SJSA1 (cell line): ENCODE measurements around the gene USP5. TPM values are rescaled to one million over a fixed set of nuclear protein-coding genes. Genes with fewer than 3 reads are reported as not detected.

Experiments
- DNase-seq, 2 experiments: peaks; one replicate each; pipeline ENCODE4 v3.0.0-alpha.2; 2015 to 2020; ENCODE audit warnings: low spot score in 2 of 2, low read depth in 1 of 2
- H3K27ac ChIP-seq: fragments of 250-450 bp; sonication (Bioruptor Pico); 2 replicates; pipeline ENCODE4 v1.5.1; 2020; ENCODE audit warnings: mild to moderate bottlenecking, moderate library complexity
- H3K27me3 ChIP-seq: fragments of 250-450 bp; sonication (Bioruptor Pico); replicated peaks from 2 replicates; pipeline ENCODE4 v1.5.1; 2020; ENCODE audit warnings: mild to moderate bottlenecking, moderate library complexity
- H3K36me3 ChIP-seq: fragments of 250-450 bp; sonication (Bioruptor Pico); 2 replicates; pipeline ENCODE4 v1.5.1; 2020; ENCODE audit warnings: mild to moderate bottlenecking
- H3K4me1 ChIP-seq: fragments of 250-450 bp; sonication (Bioruptor Pico); replicated peaks from 2 replicates; pipeline ENCODE4 v1.6.1; 2021; ENCODE audit warnings: mild to moderate bottlenecking
- H3K4me3 ChIP-seq: fragments of 250-450 bp; sonication (Bioruptor Pico); 2 replicates; pipeline ENCODE4 v1.5.1; 2020; ENCODE audit warnings: mild to moderate bottlenecking
- H3K9me3 ChIP-seq: fragments of 250-450 bp; sonication (Bioruptor Pico); replicated peaks from 2 replicates; pipeline ENCODE4 v1.5.1; 2020; ENCODE audit warnings: mild to moderate bottlenecking
- total RNA-seq: library from RNA; depleted of rRNA; stranded (reverse); fragments of >200 nt; shearing (Covaris generic); gene quantifications from 2 replicates; pipeline ENCODE4 v1.2.3, GENCODE V29; 2014

The USP5 gene
- total RNA-seq, 1 experiment from 2014 or later = 121 TPM

DNA sequence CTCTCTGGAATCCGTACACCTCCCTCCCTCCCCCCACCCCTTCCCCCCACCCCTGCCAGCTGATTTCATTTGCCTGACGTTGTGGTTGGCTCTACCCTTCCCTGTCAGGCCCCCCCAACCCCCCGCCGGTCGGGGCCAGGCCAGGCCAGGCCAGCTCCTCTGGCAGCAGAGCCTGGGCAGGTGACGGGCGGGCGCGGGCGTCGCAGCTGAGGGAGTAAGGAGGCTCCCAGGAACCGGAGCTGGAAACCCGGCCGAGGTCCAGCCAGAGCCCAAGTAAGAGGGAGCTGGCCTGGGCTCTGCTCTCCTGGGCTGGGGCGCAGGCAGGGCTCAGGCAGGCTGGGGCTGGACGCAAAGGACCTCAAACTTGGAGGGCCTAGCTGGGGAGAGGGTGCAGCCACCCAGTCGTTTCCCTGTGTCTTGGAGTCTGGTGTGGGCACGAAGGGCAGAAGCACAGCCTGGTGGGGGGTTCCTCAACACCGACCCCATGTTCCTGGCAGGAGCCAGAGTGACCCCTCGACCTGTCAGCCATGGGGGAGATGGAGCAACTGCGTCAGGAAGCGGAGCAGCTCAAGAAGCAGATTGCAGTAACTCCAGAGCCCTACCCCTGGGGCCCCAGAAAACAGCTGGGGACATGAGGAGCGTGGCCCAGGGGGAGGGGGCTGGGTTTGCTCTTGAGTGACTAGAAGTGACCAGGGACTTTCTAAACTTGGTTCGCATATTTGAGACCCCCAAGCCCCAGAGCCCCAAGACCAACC is 11.0 kb upstream of the USP5 start, which contains the start of gene GNB3:
TSS of gene GNB3 (plus strand) at position 165 of the 755 bp plus-strand sequence. CDS start at position 528, 363 bp downstream.
- H3K9me3 ChIP-seq = no peaks in the 10 kb centered on the region; the same call in 1 of the 2 replicates
- peaks cover 15% of the 10 kb centered on the region for H3K27me3 ChIP-seq
- H3K27ac ChIP-seq = no peak within 1 kb of the TSS
- no peaks in the 10 kb centered on the region for H3K4me1 ChIP-seq
- peaks cover 11% of the 10 kb centered on the region for H3K36me3 ChIP-seq
- no peak for DNase-seq
- H3K4me3 ChIP-seq = no peak within 1 kb of the TSS

DNA sequence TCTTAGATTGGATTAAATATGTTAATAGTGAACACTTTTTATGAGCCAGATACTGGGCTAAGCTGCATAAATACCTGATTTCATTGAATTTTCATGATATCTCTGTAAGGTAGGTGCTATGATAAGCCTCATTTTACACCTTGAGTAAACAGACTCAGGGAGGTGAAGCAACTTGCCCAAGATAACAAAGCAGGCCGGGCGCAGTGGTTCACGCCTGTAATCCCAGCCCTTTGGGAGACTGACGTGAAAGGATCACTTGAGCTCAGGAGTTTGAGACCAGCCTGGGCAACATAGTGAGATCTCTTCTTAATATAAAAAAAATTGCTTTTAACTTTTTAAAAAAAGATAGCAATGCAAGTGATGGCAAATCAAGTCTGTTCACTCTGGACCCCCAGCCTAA is 9.9 kb upstream of the USP5 start:
- H3K9me3 ChIP-seq = no peaks in the 10 kb centered on the region; the same call in 1 of the 2 replicates
- H3K27ac ChIP-seq = no peak overlapping the region
- DNase-seq = no peak
- H3K27me3 ChIP-seq = peaks cover 12% of the 10 kb centered on the region; the same call in 1 of the 2 replicates
- H3K36me3 ChIP-seq = peaks cover 22% of the 10 kb centered on the region
- no peak overlapping the region for H3K4me3 ChIP-seq
- no peaks in the 10 kb centered on the region for H3K4me1 ChIP-seq

DNA sequence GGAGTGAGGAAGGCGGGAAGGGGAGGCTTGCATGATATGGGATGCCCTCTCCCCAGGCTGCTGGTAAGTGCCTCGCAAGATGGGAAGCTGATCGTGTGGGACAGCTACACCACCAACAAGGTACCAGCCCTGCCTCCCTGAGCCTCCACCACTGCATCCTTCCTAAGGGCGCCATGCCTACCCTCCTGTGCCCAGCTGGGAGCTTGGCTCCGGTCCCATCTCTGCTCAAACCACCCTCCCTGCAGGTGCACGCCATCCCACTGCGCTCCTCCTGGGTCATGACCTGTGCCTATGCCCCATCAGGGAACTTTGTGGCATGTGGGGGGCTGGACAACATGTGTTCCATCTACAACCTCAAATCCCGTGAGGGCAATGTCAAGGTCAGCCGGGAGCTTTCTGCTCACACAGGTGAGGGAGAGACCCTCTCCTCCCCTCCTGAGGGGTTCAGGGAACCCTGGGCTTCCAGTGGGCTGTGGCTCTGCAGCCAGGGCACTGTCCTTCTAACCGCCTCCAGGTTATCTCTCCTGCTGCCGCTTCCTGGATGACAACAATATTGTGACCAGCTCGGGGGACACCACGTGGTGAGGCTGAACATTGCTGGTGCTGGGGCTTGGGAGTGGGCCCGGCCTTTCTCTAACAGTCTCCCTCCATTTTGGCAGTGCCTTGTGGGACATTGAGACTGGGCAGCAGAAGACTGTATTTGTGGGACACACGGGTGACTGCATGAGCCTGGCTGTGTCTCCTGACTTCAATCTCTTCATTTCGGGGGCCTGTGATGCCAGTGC is 8.6 kb upstream of the USP5 start:
- peaks cover 34% of the 10 kb centered on the region for H3K36me3 ChIP-seq

DNA sequence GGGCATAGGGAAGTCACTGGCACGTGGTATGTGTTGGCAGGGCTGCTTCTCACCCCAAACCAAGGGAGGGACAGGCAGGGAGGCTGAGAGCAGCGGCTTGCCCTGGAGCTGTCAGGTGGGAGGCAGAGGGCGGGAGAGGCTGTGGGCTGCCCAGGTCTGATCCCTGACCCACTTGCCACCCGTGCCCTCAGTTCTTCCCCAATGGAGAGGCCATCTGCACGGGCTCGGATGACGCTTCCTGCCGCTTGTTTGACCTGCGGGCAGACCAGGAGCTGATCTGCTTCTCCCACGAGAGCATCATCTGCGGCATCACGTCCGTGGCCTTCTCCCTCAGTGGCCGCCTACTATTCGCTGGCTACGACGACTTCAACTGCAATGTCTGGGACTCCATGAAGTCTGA is 6.6 kb upstream of the USP5 start:
- Histone ChIP-seq H3K36me3 (peaks cover 55% of the 10 kb centered on the region), H3K9me3 (no peaks in the 10 kb centered on the region; the same call in 1 of the 2 replicates), H3K27me3 (no peaks in the 10 kb centered on the region; the same call in 1 of the 2 replicates), H3K4me1 (peaks cover 6% of the 10 kb centered on the region), H3K4me3 (no peak overlapping the region), H3K27ac (no peak overlapping the region)
- no peak for DNase-seq

More for the DNA sequence above, 8.6 kb upstream of the USP5 start:
- DNase-seq = peak in 1 of 2 experiments; percentile 25
- Histone ChIP-seq H3K4me3 (no peak overlapping the region), H3K27ac (no peak overlapping the region), H3K27me3 (peaks cover 10% of the 10 kb centered on the region; the same call in 1 of the 2 replicates), H3K9me3 (no peaks in the 10 kb centered on the region; the same call in 1 of the 2 replicates), H3K4me1 (no peaks in the 10 kb centered on the region)

DNA sequence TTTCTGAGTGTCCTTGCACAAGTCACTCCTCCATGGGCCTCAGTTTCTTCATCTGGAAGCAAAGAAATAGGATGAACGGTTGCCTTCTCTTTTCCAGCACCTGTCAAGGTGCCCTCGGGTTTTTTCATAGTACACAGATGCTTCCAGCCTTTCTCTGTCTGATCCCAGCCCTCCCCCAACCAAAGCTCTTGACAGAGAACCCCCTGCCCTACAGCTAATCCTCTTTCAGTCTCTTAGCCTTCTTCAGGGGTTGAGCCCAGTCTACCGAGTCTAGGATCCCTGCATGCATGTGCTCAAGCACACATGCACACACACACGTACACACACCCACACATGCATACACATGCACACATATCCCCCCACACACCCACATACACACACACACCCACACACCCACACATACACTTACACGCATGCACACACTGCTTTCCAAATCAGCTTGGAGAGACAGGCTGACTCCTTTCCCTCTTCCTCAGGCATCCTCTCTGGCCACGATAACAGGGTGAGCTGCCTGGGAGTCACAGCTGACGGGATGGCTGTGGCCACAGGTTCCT is 5.6 kb upstream of the USP5 start:
- no peaks in the 10 kb centered on the region; the same call in 1 of the 2 replicates for H3K27me3 ChIP-seq
- no peak for DNase-seq
- H3K9me3 ChIP-seq = no peaks in the 10 kb centered on the region; the same call in 1 of the 2 replicates
- H3K36me3 ChIP-seq = peaks cover 61% of the 10 kb centered on the region
- peaks cover 9% of the 10 kb centered on the region for H3K4me1 ChIP-seq
- H3K4me3 ChIP-seq = no peak overlapping the region
- no peak overlapping the region for H3K27ac ChIP-seq

DNA sequence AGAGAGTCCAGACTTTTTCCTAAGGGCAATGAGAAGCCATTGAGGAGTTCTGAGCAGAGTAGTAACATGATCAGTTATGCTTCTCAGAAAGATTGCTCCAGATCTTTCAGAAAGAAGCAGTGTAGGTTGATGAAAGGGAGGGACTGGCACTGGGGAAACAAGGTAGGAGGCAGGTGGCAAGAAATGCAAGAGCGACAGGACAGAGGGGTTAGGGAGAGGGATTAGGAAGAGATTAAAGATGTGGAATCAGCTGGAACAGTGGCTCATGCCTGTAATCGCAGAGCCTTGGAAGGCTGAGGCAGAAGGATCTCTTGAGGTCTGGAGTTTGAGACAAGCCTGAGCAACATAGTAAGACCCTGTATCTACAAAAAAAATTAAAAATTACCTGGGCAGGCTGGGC is 4.3 kb upstream of the USP5 start:
- Histone ChIP-seq H3K4me1 (peaks cover 9% of the 10 kb centered on the region), H3K4me3 (no peak overlapping the region), H3K9me3 (no peaks in the 10 kb centered on the region; the same call in 1 of the 2 replicates), H3K27ac (no peak overlapping the region), H3K36me3 (peaks cover 61% of the 10 kb centered on the region), H3K27me3 (no peaks in the 10 kb centered on the region; the same call in 1 of the 2 replicates)
- DNase-seq = no peak

DNA sequence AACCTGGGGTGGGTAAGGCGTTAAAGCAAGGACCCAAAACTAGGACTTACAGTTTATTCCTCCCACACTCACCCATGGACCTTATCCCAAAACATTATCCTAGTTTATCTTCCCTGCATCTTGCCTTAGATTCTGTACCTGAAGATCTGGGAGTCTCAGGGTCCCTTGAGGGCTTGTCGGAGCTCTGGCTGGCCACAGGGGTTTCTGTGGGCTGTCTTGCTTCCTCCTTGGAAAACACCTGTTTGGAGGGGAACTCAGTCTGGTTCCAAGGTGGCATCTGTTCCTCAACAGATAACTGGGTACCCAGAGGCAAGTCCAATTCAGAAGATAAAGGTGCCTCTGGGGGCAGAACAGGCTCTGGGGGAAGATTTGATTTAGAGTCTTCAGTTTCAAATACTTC is 2.5 kb upstream of the USP5 start:
- Histone ChIP-seq H3K27ac (no peak overlapping the region), H3K9me3 (no peaks in the 10 kb centered on the region), H3K36me3 (peaks cover 74% of the 10 kb centered on the region), H3K4me1 (peaks cover 19% of the 10 kb centered on the region), H3K4me3 (no peak overlapping the region), H3K27me3 (no peaks in the 10 kb centered on the region)
- DNase-seq = no peak

DNA sequence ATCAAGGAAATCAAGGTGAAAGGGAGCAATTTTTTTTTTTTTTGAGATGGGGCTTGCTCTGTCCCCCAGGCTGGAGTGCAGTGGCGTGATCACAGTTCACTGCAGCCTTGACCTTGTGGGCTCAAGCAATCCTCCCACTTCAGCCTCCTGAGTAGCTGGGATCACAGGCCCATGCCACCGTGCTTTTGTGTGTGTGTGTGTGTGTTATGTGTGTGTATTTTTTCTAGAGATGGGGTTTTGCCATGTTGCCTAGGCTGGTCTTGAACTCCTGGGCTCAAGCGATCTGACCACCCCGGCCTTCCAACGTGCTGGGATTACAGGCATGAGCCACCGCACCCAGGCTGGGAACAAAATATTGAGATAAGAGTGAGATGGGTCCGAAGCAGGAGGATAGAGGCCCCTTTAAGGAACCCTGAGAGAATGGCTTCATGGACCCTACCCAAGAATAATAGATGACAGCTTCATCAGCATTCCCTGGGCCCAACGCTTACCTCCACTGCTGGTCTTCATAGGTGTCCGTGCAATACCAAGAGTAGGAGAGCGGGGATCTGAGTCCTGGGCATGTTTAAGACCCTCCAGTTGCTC is 1.9 kb upstream of the USP5 start:
- Histone ChIP-seq H3K4me1 (peaks cover 19% of the 10 kb centered on the region), H3K27ac (peak overlapping the region; percentile 95; the same call in 1 of the 2 replicates), H3K4me3 (peak overlapping the region; percentile 71), H3K9me3 (no peaks in the 10 kb centered on the region), H3K36me3 (peaks cover 73% of the 10 kb centered on the region), H3K27me3 (no peaks in the 10 kb centered on the region)
- DNase-seq = no peak

DNA sequence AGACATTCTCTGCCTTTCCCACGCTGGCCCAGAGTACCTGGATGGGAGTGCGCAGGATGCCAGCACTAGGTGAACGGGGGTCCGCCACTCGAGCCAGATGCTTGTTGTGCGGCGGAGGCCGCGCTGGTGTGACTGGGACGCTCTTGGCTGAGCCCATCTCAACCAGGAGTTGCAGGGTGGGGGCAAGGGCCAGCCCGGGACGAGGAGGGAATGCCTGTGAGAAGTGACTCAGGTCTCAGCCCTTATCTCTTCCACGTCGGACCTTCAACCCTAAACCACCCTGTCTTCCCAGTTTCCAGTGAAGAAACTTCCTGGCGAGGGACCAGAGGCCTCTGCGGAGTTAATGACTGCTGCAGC is 1.2 kb upstream of the USP5 start:
- Histone ChIP-seq H3K9me3 (no peaks in the 10 kb centered on the region), H3K36me3 (peaks cover 75% of the 10 kb centered on the region), H3K27ac (peak overlapping the region; percentile 95), H3K4me3 (peak overlapping the region; percentile 71), H3K4me1 (peaks cover 19% of the 10 kb centered on the region), H3K27me3 (no peaks in the 10 kb centered on the region)
- peak in 1 of 2 experiments; percentile 21 for DNase-seq

DNA sequence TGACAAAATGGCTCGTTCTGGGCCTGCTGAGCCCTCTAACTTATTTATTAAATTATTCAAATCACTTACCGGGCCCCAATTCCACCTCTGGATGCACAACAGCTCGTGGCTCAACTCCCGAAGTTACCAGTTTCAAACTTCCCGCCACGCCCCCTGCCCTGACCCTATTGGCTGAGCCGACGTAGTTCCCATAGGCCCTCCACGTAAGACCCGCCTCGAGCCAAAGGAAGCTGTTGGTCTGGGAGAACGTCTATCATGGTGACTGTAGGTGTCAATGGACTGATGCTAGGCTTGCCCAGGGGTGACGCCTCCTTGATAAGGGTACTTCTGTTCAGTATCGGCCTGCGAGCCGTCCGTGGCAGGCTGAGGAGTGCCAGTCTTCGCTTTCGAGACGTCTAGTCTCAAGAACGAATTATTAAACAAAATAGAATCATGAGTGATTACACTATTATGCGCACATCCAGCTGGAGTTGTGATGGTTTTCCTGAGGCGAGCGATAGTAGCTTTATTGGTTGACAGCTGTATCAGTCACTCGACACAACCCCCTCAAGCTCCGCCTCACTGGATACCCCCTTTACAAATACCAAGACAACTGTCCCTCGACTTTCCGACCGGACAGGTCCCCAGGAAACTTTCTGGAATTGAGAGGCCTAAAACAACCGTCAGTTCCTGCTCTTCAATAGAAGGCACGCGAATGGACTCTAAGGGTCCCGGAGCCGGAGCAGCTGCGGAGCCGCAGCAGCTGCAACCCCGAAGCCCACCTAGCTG is 613 bp upstream of the USP5 start, which contains the start of gene CDCA3:
TSS of gene CDCA3 (minus strand) at position 134 of the 768 bp plus-strand sequence. CDS start 334 bp downstream, outside the sequence.
- no peaks in the 10 kb centered on the region for H3K9me3 ChIP-seq
- DNase-seq = peak; percentile 99
- peaks cover 75% of the 10 kb centered on the region for H3K36me3 ChIP-seq
- peak within 1 kb of the TSS; percentile 95 for H3K27ac ChIP-seq
- H3K4me3 ChIP-seq = peak within 1 kb of the TSS; percentile 71
- peaks cover 19% of the 10 kb centered on the region for H3K4me1 ChIP-seq
- H3K27me3 ChIP-seq = no peaks in the 10 kb centered on the region

DNA sequence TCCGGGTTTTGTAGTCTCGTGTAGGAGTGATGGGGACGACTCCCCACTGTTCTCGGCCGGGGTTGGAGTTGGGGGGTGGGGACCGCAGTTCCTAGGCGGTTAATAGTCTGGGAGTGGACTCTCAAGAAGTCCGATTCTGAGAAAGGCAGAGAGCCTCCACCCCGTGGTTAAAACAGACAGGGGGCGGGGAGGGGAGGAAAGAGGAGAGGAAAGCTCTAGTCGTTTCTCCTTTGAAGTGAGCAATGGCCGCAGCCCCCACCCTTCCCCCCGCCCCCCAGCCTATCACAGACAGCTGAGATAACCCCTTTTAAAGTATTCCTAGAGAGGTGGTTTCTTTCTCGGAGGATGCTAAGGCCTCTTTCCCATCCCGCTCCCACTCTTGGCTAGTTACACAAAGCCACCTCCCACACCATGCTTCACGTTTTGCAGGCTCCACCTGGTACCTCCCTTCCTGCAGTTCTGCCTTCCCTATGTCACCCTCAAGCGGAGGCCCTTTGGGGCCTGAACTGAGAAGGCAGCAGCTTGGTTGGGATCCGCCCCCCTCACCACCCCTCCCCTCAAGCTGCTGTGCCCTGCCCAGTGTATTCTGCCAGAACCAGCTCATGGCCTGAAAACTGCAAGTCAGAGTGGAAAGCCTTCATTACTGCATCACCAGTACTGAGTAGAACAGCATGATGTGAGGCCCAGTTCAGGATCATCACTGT is 853 bp downstream of the USP5 start:
- DNase-seq = peak in 1 of 2 experiments; percentile 70
- H3K4me3 ChIP-seq = peak overlapping the region; percentile 71
- peaks cover 75% of the 10 kb centered on the region for H3K36me3 ChIP-seq
- no peaks in the 10 kb centered on the region for H3K27me3 ChIP-seq
- H3K4me1 ChIP-seq = peaks cover 19% of the 10 kb centered on the region
- peak overlapping the region; percentile 7; the same call in 1 of the 2 replicates for H3K27ac ChIP-seq
- no peaks in the 10 kb centered on the region for H3K9me3 ChIP-seq

DNA sequence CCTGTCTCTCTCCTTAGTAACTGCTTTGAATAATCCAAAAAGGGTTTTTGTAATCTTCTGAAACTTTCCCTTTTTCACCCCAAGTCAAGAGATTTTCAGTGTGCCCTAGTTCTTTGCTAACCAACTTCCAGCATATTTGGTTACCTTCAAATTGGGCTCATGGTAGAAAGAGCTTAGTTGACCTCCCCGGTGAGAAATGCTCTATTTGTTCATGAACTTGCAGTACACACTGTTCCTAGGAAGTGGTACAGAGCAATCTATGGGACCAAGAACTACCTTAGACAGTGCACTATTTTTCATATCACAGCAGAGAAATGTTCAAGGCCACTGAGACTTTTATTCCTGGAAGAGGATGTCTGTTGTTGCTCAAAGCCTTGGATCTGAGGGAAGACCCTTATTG is 1.7 kb downstream of the USP5 start:
- H3K9me3 ChIP-seq = no peaks in the 10 kb centered on the region
- H3K27me3 ChIP-seq = no peaks in the 10 kb centered on the region
- peaks cover 75% of the 10 kb centered on the region for H3K36me3 ChIP-seq
- no peak overlapping the region; the same call in 1 of the 2 replicates for H3K27ac ChIP-seq
- H3K4me1 ChIP-seq = peaks cover 19% of the 10 kb centered on the region
- no peak for DNase-seq
- H3K4me3 ChIP-seq = no peak overlapping the region
